Measurements from ENCODE around the gene NOB1. TPM values are rescaled to one million over a fixed set of nuclear protein-coding genes. Genes with fewer than 3 reads are reported as not detected.
A peak's percentile ranks its signal among the peaks of the same experiment; 100 is the strongest.

Gene NOB1
- total RNA-seq, 1 donor from 2014 or later: 32.2 TPM

GRCh38 chr16:69720822-69721430, 33.8 kb downstream of the NOB1 start:
- no peak for DNase-seq (ENCODE audit: low read depth)
- TF ChIP-seq, protein P1, sequence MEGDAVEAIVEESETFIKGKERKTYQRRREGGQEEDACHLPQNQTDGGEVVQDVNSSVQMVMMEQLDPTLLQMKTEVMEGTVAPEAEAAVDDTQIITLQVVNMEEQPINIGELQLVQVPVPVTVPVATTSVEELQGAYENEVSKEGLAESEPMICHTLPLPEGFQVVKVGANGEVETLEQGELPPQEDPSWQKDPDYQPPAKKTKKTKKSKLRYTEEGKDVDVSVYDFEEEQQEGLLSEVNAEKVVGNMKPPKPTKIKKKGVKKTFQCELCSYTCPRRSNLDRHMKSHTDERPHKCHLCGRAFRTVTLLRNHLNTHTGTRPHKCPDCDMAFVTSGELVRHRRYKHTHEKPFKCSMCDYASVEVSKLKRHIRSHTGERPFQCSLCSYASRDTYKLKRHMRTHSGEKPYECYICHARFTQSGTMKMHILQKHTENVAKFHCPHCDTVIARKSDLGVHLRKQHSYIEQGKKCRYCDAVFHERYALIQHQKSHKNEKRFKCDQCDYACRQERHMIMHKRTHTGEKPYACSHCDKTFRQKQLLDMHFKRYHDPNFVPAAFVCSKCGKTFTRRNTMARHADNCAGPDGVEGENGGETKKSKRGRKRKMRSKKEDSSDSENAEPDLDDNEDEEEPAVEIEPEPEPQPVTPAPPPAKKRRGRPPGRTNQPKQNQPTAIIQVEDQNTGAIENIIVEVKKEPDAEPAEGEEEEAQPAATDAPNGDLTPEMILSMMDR (conservative IDR thresholded peaks at IDR 0.05; ENCODE audit: low read depth, low read length): no peak
- H3K4me3 ChIP-seq (ENCODE audit: low read depth, low read length): no peak overlapping the region

DNA sequence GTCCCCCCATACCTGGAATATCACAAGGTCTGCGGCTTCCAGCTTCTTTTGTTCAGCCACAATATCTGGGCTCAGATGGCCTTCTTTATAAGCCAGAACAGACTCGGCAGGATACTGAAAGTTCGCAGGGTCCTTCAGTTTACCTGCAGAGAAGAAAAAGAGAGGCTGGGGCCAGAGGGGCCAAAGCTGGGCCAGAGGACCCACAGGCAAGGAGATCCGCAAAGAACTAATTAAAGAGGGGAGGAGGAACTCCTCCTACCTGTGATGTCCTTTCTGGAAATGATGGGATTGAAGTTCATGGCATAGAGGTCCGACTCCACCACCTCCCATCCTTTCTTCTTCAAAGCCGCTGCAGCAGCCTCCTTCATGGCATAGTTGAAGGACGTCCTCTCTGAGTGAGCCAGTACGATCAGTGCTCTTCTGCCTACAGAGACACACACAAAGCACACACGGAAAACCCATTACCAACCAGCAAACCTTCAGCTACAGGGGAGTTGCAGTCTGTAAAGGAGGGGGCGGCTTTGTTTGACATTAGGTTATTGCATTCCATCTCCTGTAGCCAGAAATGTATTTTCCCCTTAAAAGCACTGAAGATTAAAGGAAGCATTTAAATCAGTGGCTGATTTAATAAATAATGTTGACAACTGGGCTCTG, 36.5 kb downstream of the NOB1 start:
- TF ChIP-seq, protein P1 (conservative IDR thresholded peaks at IDR 0.05; ENCODE audit: low read depth, low read length): no peak
- no peak for DNase-seq (ENCODE audit: low read depth)
- H3K4me3 ChIP-seq (ENCODE audit: low read depth, low read length): no peak overlapping the region

GRCh38 chr16:69717066-69717465, 37.7 kb downstream of the NOB1 start:
- TF ChIP-seq, protein P1 (conservative IDR thresholded peaks at IDR 0.05; ENCODE audit: low read depth, low read length): no peak
- DNase-seq (ENCODE audit: low read depth): no peak
- H3K4me3 ChIP-seq (ENCODE audit: low read depth, low read length): no peak overlapping the region

- no peak overlapping the region for H3K4me3 ChIP-seq (ENCODE audit: low read depth, low read length)
- TF ChIP-seq, protein P1 (conservative IDR thresholded peaks at IDR 0.05; ENCODE audit: low read depth, low read length): no peak
- DNase-seq (ENCODE audit: low read depth): no peak
These were observed 41.7 kb downstream of the NOB1 start for GRCh38 chr16:69712914-69713581.

DNA sequence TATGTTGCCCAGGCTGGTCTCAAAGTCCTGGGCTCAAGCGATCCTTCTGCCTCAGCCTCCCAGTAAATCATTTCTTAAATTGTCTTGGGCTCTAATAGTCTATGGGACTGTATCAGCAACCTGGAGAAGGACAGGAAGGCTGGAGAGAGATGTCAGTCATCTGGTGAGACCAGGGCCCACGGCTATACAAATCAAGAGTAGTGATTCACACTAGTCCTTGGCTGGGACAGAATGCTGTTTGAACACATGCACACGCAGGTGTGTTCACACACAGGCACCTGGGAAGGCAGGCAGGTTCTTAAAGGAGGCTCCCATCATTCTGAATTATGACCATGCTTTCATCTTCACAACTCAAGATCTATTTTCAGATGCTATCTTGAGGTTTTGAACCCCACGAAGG, 42.4 kb downstream of the NOB1 start:
- TF ChIP-seq, protein P1 (conservative IDR thresholded peaks at IDR 0.05; ENCODE audit: low read depth, low read length): no peak
- no peak for DNase-seq (ENCODE audit: low read depth)
- no peak overlapping the region for H3K4me3 ChIP-seq (ENCODE audit: low read depth, low read length)

DNA sequence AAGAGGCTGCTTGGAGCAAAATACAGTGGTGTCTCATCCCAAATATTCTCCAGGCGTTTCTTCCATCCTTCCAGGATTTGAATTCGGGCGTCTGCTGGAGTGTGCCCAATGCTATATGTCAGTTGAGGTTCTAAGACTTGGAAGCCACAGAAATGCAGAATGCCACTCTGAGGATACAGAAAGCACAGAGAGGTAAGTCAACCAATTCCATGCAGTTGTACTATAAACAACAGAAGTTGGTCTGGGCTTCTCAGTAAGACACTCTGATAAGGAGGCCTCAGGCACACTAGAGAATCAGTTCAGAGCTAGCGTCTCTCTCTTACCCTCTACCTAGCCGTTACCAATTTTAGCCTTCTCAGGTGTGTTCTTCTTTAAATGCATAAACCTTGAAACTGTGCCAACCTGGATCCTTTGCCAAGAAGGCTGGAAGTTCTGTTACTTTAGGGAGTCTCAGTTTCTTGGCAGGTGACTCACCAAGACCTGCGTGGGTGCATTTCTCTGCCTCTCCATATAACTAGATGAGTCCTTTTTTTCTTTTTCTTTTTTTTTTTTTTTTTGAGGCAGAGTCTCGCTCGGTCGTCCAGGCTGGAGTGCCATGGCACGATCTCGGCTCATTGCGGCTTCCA, 43.5 kb downstream of the NOB1 start:
- peak; percentile 44 for DNase-seq (ENCODE audit: low read depth)
- TF ChIP-seq, protein P1 (conservative IDR thresholded peaks at IDR 0.05; ENCODE audit: low read depth, low read length): no peak
- no peak overlapping the region for H3K4me3 ChIP-seq (ENCODE audit: low read depth, low read length)

Measured in epithelial cell of proximal tubule (primary cell).